Measurements from ENCODE around the gene CRYBB2.

DNA sequence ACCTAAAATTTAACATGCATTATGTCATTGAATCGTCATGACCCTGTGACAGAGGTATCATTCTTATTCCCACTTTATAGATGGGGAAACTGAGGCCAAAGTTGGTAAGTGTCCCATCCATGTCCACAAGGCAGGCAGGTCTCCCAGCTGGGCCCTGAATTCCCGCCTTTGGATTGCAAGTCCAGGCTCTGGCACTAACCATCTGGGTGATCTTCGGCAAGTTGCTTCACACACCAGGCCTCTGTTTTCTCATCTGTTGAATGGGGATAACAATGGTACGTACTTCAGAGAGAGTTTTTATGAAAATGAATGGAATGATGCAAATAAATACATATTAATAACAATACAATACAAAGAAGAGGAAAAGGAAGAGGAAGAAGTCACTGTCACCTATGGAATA is 16.4 kb upstream of the CRYBB2 start:
- TF ChIP-seq, protein P1, sequence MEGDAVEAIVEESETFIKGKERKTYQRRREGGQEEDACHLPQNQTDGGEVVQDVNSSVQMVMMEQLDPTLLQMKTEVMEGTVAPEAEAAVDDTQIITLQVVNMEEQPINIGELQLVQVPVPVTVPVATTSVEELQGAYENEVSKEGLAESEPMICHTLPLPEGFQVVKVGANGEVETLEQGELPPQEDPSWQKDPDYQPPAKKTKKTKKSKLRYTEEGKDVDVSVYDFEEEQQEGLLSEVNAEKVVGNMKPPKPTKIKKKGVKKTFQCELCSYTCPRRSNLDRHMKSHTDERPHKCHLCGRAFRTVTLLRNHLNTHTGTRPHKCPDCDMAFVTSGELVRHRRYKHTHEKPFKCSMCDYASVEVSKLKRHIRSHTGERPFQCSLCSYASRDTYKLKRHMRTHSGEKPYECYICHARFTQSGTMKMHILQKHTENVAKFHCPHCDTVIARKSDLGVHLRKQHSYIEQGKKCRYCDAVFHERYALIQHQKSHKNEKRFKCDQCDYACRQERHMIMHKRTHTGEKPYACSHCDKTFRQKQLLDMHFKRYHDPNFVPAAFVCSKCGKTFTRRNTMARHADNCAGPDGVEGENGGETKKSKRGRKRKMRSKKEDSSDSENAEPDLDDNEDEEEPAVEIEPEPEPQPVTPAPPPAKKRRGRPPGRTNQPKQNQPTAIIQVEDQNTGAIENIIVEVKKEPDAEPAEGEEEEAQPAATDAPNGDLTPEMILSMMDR (conservative IDR thresholded peaks at IDR 0.05; ENCODE audit: low read depth, low read length): no peak
- no peak for TF ChIP-seq EZH2 (IDR thresholded peaks at IDR 0.05; ENCODE audit: borderline replicate concordance, low read depth, low read length, poor library complexity, severe bottlenecking)

Measured in A673 (cell line).